Measurements from ENCODE around the gene PPIG. TPM values are rescaled to one million over a fixed set of nuclear protein-coding genes. Genes with fewer than 3 reads are reported as not detected.

Gene PPIG
- total RNA-seq, 6 experiments from 2014 or later, result 36.5 to 40.3 (median 38.3) TPM

GRCh38 chr2:169644173-169644572 lies 60.0 kb downstream of the PPIG start:
- H3K9me3 Mint-ChIP-seq, result no peaks in the 10 kb centered on the region

GRCh38 chr2:169647496-169647895 lies 63.3 kb downstream of the PPIG start:
- no peak for DNase-seq
- no peak overlapping the region for H3K27ac Mint-ChIP-seq
- no peak for TF ChIP-seq CTCF (IDR thresholded peaks at IDR 0.05)
- H3K36me3 Mint-ChIP-seq (ENCODE audit: low read depth), result no peaks in the 10 kb centered on the region
- no peaks in the 10 kb centered on the region for H3K9me3 Mint-ChIP-seq
- no peak overlapping the region for H3K4me3 Mint-ChIP-seq
- no peaks in the 10 kb centered on the region for H3K4me1 Mint-ChIP-seq (ENCODE audit: low read depth)
- H3K27me3 Mint-ChIP-seq (ENCODE audit: insufficient read depth), result peaks cover 2% of the 10 kb centered on the region

More at GRCh38 chr2:169644173-169644572, 60.0 kb downstream of the PPIG start:
- Mint-ChIP-seq H3K4me1 (ENCODE audit: low read depth) (no peaks in the 10 kb centered on the region), H3K4me3 (no peak overlapping the region), H3K36me3 (ENCODE audit: low read depth) (peaks cover 5% of the 10 kb centered on the region; the same call in 1 of the 2 replicates), H3K27me3 (ENCODE audit: insufficient read depth) (no peaks in the 10 kb centered on the region; the same call in 1 of the 2 replicates), H3K27ac (no peak overlapping the region)
- no peak for TF ChIP-seq CTCF (IDR thresholded peaks at IDR 0.05)
- DNase-seq, result no peak

- no peaks in the 10 kb centered on the region for H3K4me1 Mint-ChIP-seq (ENCODE audit: low read depth)
- DNase-seq, result no peak
- no peaks in the 10 kb centered on the region for H3K9me3 Mint-ChIP-seq
- peaks cover 2% of the 10 kb centered on the region for H3K27me3 Mint-ChIP-seq (ENCODE audit: insufficient read depth)
- H3K4me3 Mint-ChIP-seq, result no peak overlapping the region
- no peaks in the 10 kb centered on the region for H3K36me3 Mint-ChIP-seq (ENCODE audit: low read depth)
- no peak for TF ChIP-seq CTCF (IDR thresholded peaks at IDR 0.05)
- no peak overlapping the region for H3K27ac Mint-ChIP-seq
Observed at GRCh38 chr2:169649278-169649677, 65.1 kb downstream of the PPIG start.

- H3K4me1 Mint-ChIP-seq (ENCODE audit: low read depth), result no peaks in the 10 kb centered on the region
- DNase-seq, result no peak
- H3K9me3 Mint-ChIP-seq, result no peaks in the 10 kb centered on the region
- no peaks in the 10 kb centered on the region for H3K36me3 Mint-ChIP-seq (ENCODE audit: low read depth)
- no peak overlapping the region for H3K27ac Mint-ChIP-seq
- H3K4me3 Mint-ChIP-seq, result no peak overlapping the region
- TF ChIP-seq CTCF (IDR thresholded peaks at IDR 0.05), result no peak
- H3K27me3 Mint-ChIP-seq (ENCODE audit: insufficient read depth), result peaks cover 2% of the 10 kb centered on the region
Observed at GRCh38 chr2:169653636-169654035, 69.5 kb downstream of the PPIG start.

- Mint-ChIP-seq H3K4me3 (no peak overlapping the region), H3K27me3 (ENCODE audit: insufficient read depth) (no peaks in the 10 kb centered on the region; the same call in 1 of the 2 replicates), H3K4me1 (ENCODE audit: low read depth) (no peaks in the 10 kb centered on the region), H3K9me3 (no peaks in the 10 kb centered on the region), H3K27ac (no peak overlapping the region), H3K36me3 (ENCODE audit: low read depth) (no peaks in the 10 kb centered on the region)
- no peak for DNase-seq
- TF ChIP-seq CTCF (IDR thresholded peaks at IDR 0.05), result no peak
Observed at GRCh38 chr2:169656164-169656563, 72.0 kb downstream of the PPIG start.

- no peak overlapping the region for H3K4me3 Mint-ChIP-seq
- DNase-seq, result no peak
- H3K27me3 Mint-ChIP-seq (ENCODE audit: insufficient read depth), result no peaks in the 10 kb centered on the region; the same call in 1 of the 2 replicates
- no peaks in the 10 kb centered on the region for H3K9me3 Mint-ChIP-seq
- no peak for TF ChIP-seq CTCF (IDR thresholded peaks at IDR 0.05)
- no peaks in the 10 kb centered on the region for H3K4me1 Mint-ChIP-seq (ENCODE audit: low read depth)
- H3K27ac Mint-ChIP-seq, result no peak overlapping the region
- H3K36me3 Mint-ChIP-seq (ENCODE audit: low read depth), result no peaks in the 10 kb centered on the region
Observed at GRCh38 chr2:169658877-169659276, 74.7 kb downstream of the PPIG start.

All from HFFc6 (cell line).